ENCODE measurements around the gene RAI2. TPM values are rescaled to one million over a fixed set of nuclear protein-coding genes. Genes with fewer than 3 reads are reported as not detected.

The RAI2 gene
- total RNA-seq, 3 donors from 2014 or later = 12.0 to 38.9 (median 18.0) TPM

DNA sequence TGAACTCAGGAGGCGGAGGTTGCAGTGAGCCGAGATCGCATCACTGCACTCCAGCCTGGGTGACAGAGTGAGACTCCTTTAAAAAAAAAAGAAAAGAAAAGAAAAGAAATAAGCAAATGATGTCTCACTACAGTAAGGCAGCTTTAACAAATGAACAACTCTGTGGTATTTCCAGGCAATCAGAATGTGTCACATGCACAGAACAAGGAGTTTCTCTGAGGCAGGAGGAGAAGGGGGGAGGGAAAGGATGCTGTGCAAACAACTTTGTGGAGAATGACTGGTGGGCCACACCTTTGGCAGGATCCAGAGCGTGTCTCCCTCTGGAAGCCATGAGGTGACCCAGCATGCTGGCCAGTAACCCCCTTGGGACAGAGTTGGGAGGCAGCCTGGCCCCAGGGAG lies 57.6 kb downstream of the RAI2 start:
- Histone ChIP-seq H3K27ac (no peak overlapping the region), H3K27me3 (peaks cover 0 to 24% of the 10 kb centered on the region in 2 donors), H3K36me3 (no peaks in the 10 kb centered on the region), H3K4me3 (no peak overlapping the region), H3K9me3 (no peaks in the 10 kb centered on the region), H3K4me1 (no peaks in the 10 kb centered on the region)
- intact Hi-C loops (cut with DNase I; ENCODE audit: low total_unique reads) = no loop called here
- TF ChIP-seq, protein P1, sequence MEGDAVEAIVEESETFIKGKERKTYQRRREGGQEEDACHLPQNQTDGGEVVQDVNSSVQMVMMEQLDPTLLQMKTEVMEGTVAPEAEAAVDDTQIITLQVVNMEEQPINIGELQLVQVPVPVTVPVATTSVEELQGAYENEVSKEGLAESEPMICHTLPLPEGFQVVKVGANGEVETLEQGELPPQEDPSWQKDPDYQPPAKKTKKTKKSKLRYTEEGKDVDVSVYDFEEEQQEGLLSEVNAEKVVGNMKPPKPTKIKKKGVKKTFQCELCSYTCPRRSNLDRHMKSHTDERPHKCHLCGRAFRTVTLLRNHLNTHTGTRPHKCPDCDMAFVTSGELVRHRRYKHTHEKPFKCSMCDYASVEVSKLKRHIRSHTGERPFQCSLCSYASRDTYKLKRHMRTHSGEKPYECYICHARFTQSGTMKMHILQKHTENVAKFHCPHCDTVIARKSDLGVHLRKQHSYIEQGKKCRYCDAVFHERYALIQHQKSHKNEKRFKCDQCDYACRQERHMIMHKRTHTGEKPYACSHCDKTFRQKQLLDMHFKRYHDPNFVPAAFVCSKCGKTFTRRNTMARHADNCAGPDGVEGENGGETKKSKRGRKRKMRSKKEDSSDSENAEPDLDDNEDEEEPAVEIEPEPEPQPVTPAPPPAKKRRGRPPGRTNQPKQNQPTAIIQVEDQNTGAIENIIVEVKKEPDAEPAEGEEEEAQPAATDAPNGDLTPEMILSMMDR (IDR thresholded peaks at IDR 0.05) = no peak
- TF ChIP-seq POLR2A (IDR thresholded peaks at IDR 0.05) (no peak), POLR2AphosphoS5 (IDR thresholded peaks at IDR 0.05) (no peak)
- DNase-seq (ENCODE audit: low spot score in 2 of 2) = no peak

DNA sequence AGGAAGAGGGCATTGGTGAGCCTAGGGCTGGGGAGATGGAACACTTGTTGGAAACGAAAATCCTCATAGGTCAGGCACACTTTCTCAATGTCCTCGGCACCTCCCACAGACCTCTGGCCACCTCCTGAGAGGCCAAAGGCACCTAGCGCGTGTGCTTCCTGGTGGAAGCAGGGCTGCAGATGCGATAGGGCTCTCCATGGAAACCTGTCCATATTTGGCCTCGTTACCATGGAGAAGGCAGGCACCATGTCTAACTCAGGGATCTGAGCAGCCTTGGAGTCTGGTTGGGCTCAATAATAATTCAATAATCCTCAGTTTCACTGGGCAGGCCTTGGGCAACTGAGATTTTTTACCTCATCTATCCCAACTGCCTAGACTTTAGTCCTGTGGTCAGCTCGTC lies 58.3 kb downstream of the RAI2 start:
- Histone ChIP-seq H3K27me3 (peaks cover 0 to 27% of the 10 kb centered on the region in 2 donors), H3K36me3 (no peaks in the 10 kb centered on the region), H3K4me1 (no peaks in the 10 kb centered on the region), H3K4me3 (no peak overlapping the region), H3K27ac (no peak overlapping the region), H3K9me3 (no peaks in the 10 kb centered on the region)
- intact Hi-C loops (cut with DNase I; ENCODE audit: low total_unique reads) = no loop called here
- TF ChIP-seq, protein P1 (IDR thresholded peaks at IDR 0.05) = no peak
- no peak for DNase-seq (ENCODE audit: low spot score in 2 of 2)

DNA sequence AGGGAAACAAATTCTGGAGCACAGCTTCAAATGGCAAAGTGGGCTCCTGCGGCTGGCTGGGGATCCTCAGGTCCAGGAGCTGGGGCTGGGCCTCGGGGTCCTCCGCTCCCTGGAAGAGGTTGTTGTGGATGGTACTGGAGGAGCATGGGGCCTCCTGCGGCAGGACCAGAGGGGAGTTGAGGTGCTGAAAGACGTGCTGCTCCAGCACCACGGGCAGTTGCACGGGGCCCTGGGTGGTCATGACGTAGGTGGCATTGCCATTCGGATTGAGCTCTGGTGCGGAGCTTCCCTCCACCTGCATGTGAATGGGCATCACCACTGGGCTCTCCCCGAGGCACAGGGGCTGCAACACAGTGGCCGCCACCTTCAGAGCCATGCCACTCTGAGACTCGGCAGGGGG lies 59.7 kb downstream of the RAI2 start:
- Histone ChIP-seq H3K27ac (no peak overlapping the region), H3K27me3 (peaks cover 0 to 28% of the 10 kb centered on the region in 2 donors), H3K4me3 (no peak overlapping the region), H3K4me1 (no peaks in the 10 kb centered on the region), H3K36me3 (no peaks in the 10 kb centered on the region), H3K9me3 (no peaks in the 10 kb centered on the region)
- intact Hi-C loops (cut with DNase I; ENCODE audit: low total_unique reads) = no loop called here
- no peak for DNase-seq (ENCODE audit: low spot score in 2 of 2)
- TF ChIP-seq, protein P1 (IDR thresholded peaks at IDR 0.05) = no peak
- no peak for TF ChIP-seq POLR2AphosphoS5 (IDR thresholded peaks at IDR 0.05)
- no peak for TF ChIP-seq POLR2A (IDR thresholded peaks at IDR 0.05)

DNA sequence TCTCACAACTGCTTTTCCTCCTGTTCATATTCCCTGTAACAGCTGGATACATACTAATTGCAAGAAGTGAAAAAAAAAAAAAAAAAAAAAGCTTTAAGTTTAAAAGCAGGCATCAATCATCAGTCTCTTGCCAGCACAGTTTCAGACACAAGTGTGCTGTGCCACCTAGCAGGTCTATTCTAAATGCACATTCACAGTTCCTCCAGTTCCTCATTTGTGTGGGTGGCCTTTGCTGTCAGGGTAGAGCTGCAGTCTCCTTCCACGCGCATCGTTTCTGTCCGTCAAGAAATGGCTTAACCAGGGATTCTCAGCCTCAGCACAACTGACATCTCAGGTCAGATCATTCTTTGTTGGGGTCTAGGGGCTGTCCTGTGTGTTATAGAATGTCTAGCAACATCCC lies 62.2 kb downstream of the RAI2 start:
- H3K36me3 ChIP-seq = no peaks in the 10 kb centered on the region
- H3K27me3 ChIP-seq = peaks cover 0 to 29% of the 10 kb centered on the region in 2 donors
- H3K4me3 ChIP-seq = no peak overlapping the region
- TF ChIP-seq POLR2A (IDR thresholded peaks at IDR 0.05) = no peak
- no peak for TF ChIP-seq POLR2AphosphoS5 (IDR thresholded peaks at IDR 0.05)
- TF ChIP-seq, protein P1 (IDR thresholded peaks at IDR 0.05) = no peak
- intact Hi-C loops (cut with DNase I; ENCODE audit: low total_unique reads) = no loop called here
- DNase-seq (ENCODE audit: low spot score in 2 of 2) = no peak
- no peaks in the 10 kb centered on the region for H3K9me3 ChIP-seq
- H3K27ac ChIP-seq = no peak overlapping the region
- H3K4me1 ChIP-seq = no peaks in the 10 kb centered on the region

DNA sequence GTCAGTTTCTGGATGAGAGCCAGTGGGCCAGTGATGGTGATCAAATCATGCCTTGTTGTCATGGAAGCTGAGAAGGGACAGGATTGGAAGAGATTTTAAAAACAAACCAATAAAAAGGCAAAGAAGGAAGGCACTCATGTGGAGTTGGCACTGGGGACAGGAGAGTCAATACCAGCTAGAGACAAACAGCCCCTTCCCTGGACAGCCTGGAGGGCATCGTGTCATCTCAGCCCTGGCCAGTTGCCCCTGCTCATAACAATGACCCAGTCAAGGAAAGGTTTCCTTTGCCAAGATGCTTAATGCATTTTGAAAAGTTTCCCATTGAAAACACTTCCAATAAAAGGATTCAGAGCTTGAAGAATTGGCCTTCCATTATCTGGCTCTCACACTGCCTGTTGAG lies 68.3 kb downstream of the RAI2 start:
- TF ChIP-seq POLR2AphosphoS5 (IDR thresholded peaks at IDR 0.05) = no peak
- TF ChIP-seq POLR2A (IDR thresholded peaks at IDR 0.05) = no peak
- TF ChIP-seq, protein P1 (IDR thresholded peaks at IDR 0.05) = no peak
- no peaks in the 10 kb centered on the region for H3K36me3 ChIP-seq

More for the DNA sequence above, 68.3 kb downstream of the RAI2 start:
- Histone ChIP-seq H3K27me3 (peaks cover 0 to 28% of the 10 kb centered on the region in 2 donors), H3K4me3 (no peak overlapping the region), H3K4me1 (no peaks in the 10 kb centered on the region), H3K9me3 (no peaks in the 10 kb centered on the region), H3K27ac (peak overlapping the region; percentile 17 to 53)
- peak; percentile 51 to 64 for DNase-seq (ENCODE audit: low spot score in 2 of 2)
- intact Hi-C loops (cut with DNase I; ENCODE audit: low total_unique reads) = no loop called here
